Epidermal melanocyte (primary cell): ENCODE results near the gene COL5A1.

ENCODE experiments used
- DNase-seq: peaks from one replicate; pipeline ENCODE4 v3.0.0; 2011; ENCODE audit warnings: low spot score; ENCODE audit not compliant: insufficient read length

Gene COL5A1

GRCh38 chr9:134765785-134766184, 124.2 kb downstream of the COL5A1 start:
- DNase-seq: no peak

DNA sequence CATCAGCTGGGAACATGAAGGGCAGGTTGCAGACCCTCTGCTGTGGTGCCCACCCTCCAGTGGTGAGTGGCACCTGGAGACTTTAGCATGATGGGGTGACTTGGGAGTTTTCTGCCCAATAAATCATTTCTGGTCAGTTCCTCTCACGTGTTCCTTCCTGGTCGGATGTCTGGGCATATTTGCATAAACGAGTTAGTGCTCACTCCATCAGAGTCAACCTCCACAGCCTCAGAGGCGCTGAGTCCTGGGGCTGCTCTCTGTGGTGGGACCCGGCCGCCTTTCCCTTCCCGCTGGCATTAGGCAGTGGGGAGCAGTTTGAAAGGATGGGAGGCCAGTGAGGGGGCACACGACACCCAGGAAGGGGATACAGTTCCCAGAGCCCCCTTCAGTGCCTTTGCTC, 125.0 kb downstream of the COL5A1 start:
- no peak for DNase-seq

- DNase-seq: no peak
Measured at GRCh38 chr9:134768332-134768708, 126.7 kb downstream of the COL5A1 start.

DNA sequence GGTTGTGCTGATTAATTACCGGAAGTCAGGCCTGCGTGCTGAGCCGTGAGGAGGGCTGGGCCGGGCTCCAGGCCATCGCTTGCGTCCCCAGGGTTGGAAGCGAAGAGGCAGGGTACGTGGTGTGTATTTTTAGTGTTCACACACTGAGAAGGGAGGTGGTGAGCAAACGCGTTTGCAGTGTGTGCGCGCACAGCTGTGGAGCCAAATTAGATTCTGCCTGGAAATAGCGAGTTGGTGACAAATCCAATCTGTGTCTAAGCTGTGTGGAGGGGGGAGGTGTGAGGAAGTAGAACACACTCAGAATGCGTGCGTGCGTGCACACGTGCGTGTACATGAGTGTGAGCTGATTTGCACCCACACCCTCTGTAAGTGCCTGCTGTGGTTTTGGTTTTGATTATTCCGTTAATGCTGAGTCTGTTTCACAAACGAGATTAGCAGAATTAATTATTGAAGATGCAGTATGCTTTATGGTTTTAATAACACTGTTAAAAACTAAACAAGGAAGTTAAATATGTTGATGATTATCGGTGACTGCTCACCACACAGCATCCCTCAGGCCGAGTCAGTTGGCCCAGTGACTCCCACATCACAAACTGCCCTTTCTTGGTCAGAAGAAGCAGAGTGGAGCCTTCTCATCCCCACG, 127.2 kb downstream of the COL5A1 start:
- no peak for DNase-seq

DNA sequence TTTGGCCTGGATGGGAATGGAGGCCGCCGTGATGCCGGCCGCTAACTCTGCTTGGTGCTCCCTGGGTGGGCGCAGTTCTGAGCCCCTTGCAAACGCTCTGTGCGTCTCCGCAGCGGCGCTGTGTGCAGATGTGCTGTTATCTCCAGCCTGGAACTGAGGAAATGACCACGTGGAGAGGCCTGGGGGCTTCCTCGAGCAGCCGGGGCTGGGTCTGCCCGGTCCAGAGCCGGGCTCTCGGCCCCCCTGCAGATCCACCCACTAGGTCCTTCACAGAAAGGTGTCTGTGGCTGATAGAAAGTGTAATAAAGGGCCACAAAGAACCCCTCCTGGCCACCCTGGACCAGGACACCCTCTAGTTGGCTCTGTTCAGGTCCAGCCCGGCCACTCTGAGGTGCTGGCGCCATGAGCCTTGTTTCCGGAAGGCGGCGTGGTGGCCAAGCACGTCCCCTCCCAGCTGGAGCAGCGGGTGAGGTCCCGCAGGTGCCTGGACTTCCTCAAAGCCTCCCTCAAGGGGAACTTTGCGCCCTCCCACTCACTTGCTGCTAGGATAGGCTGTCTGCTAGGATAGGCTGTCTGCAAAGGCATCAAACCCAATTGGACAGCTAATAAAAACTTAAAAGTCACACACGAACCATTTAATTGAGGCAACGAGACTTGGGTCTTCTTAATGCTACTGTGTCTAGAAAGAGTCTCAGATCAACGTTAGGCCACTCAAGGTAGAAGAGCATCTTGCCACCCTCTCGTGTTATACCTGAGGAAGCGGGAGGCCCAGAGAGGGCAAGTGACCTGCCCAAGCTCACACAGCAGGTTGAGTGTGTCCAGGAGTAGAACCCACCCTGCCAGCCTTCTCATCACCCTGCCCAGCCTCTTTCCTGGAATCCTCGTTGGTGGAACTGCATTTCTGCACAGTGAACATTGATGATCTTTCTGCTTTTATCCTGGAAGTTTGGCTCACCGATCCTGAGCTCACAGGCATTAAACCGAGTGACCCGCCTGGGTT, 129.7 kb downstream of the COL5A1 start:
- DNase-seq: no peak

DNA sequence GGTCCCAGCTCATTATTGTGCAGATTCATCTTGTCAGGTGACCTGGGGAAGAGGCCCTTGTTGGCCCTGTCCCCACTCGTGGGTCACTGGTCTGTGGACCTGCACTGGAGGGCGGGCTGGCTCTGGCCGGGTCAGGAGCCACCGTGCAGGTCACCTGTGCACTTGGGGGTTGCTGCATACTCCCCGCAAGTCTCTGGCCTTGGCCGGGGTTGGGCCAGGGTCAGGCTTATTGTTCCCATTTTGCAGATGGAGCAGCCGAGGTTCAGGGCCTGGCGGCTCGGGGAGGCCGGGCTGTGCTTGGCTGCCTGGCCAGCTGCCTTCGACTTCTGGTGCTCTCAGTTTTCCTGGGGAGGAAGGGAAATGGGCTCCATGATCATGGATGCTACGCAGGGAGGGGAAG, 130.7 kb downstream of the COL5A1 start:
- no peak for DNase-seq

DNA sequence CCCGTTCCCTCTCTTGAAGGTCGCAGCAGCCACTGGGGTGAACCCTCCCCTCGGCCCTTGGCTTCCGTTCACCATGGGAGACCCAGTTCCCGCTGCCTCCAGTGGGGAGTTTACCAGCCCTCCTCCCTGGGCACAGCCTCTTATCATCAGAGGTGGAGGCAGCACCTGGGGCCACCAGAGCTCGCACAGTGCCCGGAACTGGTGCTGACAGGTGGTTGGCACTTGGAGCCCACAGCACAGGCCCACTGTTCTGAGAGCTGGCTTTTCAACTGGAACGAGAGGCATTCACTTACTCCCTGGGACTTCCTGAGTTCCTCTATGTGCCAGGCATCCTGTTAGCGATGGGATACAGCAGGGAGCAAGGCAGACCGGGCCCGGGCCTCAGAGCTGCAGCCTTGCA, 132.2 kb downstream of the COL5A1 start:
- DNase-seq: no peak

DNA sequence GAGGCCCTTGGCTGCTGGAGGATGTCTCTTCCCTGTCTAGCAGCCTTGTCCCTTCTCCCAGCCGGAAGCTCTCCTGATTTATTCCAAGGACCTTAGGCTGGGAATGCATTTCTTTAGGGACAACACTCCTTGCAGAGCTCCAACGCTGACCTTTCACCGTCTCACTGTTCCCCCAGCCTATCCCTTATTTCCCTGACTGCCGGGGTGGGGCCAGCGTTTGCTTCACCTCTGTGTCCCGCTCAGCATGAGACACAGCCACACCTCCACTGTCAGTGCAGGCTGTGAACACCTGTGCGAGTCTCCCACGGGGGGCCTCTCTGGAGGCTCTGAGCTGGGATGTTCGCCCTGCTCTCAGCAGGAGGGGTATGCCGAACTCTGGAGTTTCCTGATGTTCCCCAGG, 132.8 kb downstream of the COL5A1 start:
- DNase-seq: no peak

DNA sequence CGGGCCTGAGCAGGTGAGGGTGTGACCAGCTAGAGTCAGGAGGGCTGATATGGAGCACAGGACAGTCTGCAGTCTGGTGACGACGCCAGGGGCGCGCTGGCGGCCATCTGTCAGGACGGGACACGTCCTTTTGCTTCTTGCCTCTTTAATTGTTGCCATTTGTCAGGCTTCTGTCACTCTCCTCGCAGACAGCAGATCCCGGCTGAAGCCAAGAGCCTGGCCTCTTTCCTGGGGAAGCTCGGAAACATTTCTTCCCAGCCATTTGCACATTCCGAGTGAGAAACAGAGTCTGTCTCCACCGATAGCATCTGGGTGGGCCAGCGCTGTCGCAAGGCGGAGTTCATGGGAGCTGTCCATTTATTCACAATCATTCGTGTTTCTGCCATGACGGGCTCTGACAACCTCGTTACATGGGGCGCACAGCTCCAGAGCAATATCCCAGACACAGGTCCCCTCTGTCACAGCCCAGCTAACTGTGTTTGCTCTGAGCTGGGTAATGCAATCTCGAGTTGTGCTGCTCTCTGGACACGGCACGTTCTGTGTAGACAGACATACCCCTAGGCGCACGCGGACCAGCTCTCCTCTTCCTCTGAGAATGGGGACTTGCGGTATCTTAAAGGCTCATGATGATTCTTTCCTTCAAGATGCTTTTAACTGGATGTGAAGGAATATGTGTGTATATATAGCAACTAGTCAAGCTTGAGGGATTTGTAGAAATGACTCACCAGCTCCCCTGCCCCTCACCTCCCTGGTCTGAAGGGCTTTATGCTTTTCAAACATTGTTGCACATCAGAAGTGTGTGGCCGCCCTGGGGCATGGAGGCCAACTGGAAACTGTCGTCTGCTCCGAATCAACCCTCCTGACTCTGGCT, 133.7 kb downstream of the COL5A1 start:
- no peak for DNase-seq

GRCh38 chr9:134776080-134776796, 134.6 kb downstream of the COL5A1 start:
- DNase-seq: no peak

GRCh38 chr9:134777153-134777552, 135.6 kb downstream of the COL5A1 start:
- DNase-seq: no peak

- no peak for DNase-seq
Measured at GRCh38 chr9:134778156-134778555, 136.6 kb downstream of the COL5A1 start.

GRCh38 chr9:134778841-134779411, 137.3 kb downstream of the COL5A1 start:
- no peak for DNase-seq

- DNase-seq: no peak
Measured at GRCh38 chr9:134779640-134780039, 138.0 kb downstream of the COL5A1 start.

DNA sequence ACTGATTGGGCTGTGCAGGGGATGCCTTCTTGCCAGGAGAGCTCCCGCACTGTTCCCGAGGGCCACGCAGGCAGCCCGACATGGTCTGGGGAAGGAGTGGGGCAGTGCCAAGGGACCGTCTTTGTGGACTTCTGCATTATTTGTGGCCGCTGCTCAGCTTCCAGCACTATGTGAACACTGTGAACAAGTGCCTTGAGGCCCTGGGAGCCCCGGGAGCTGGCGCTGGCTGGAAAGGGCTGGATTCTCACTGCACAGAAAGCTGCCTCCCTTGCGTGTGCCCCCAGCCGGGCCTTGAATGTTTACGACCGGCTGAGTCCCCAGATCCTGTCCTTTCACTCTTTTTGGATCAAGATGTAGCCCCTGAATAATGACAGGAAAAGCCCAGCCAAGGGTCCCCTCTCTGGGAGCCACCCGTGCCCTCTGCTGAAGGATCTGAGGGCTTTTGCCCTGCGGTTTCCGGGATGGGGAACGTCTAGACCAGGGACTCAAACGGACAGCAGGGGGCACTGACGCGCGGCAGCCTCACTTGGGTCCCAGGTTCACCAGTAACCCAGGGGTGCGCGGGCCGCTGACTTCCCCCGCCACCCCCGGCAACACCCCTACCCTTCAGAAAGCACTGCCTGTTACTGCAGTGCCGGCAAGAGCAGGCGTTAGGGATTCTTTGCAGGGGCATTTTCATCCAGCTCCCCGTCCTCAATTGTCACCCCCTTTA, 140.1 kb downstream of the COL5A1 start:
- DNase-seq: no peak

DNA sequence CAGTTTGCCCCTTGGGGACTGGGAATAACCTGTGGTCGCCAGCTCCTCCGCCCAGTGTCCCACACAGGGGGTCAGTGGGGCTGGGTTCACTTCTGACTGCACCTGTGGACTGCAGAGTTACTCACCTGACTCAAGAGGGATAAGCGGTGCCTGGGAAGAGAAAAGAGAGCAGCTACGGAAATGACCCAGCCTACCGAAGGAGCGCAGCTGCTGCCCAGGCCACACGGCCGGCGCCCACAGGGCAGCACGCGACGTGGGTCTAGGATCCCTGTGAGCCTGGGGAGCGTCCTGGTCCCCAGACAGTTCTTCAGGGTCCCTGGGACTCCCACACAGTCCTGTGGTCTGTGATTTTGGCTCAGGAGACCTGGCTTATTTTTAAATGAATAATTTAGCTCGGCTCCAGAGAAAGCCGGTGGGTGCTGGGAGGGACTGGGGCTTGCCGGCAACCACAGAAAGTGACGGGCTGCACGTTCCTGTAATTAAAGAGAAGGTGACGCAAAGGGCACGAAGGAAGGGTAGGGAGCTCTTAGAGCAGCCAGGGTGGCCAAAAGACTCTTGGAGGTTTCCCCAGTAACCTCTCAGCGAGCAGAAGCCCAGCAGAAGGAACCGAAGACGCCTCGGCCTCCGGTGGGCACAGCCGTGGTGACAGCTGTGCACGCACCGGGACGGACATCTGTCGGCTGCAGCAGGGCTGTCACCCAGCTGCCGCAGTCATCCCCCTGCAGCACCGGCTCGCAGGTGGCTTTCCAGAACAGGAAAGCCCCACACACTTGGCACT, 141.5 kb downstream of the COL5A1 start:
- no peak for DNase-seq

DNA sequence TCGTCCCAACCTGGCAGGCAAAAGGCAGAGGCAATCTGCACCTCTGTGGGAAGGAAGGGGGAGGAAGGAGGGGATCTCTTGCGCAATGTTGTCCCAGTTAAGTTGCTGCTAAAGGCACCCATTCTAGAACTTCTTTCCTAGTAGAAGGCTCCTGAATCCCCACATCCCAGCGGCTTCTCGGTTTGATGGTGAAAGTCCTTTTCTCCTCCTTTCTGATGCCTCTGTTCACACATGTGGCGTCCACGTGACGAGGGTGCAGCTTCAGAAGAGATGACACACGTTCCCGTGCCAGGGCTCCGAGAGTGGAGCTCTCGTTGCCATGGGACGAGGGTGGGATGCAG, 142.1 kb downstream of the COL5A1 start:
- DNase-seq: no peak

GRCh38 chr9:134784577-134785305, 143.1 kb downstream of the COL5A1 start:
- no peak for DNase-seq
